NCI-H226 (cell line): ENCODE results near the gene CA5A.
A peak's percentile ranks its signal among the peaks of the same experiment; 100 is the strongest.
"Not testable (repeated sequence)": the region's sequence is repeated elsewhere in the genome, so short reads cannot be mapped to it uniquely, and the experiment has no call there.

ENCODE experiments used
- DNase-seq: peaks from one replicate; pipeline ENCODE4 v3.0.0-alpha.2; 2015

Gene CA5A

GRCh38 chr16:87946596-87947347 is 10.4 kb upstream of the CA5A start:
- no peak for DNase-seq

GRCh38 chr16:87945351-87946042 is 9.2 kb upstream of the CA5A start:
- no peak for DNase-seq

- DNase-seq, result no peak
Measured at GRCh38 chr16:87942680-87943079, 6.4 kb upstream of the CA5A start.

- DNase-seq, result no peak
Measured at GRCh38 chr16:87939562-87940423, 3.5 kb upstream of the CA5A start.

GRCh38 chr16:87938412-87938949 is 2.2 kb upstream of the CA5A start:
- no peak for DNase-seq

GRCh38 chr16:87937231-87937542 is 858 bp upstream of the CA5A start:
- not testable (repeated sequence) for DNase-seq

GRCh38 chr16:87936016-87936374 is 334 bp downstream of the CA5A start:
- DNase-seq, result not testable (repeated sequence)

- not testable (repeated sequence) for DNase-seq
Measured at GRCh38 chr16:87934752-87935425, 1.4 kb downstream of the CA5A start.

- no peak for DNase-seq
Measured at GRCh38 chr16:87933140-87933495, 3.2 kb downstream of the CA5A start.

- DNase-seq, result not testable (repeated sequence)
Measured at GRCh38 chr16:87932475-87933139, 3.7 kb downstream of the CA5A start.

- DNase-seq, result peak; percentile 96
Measured at GRCh38 chr16:87931504-87931903, 4.8 kb downstream of the CA5A start.

- DNase-seq, result no peak
Measured at GRCh38 chr16:87930456-87930855, 5.9 kb downstream of the CA5A start.

- DNase-seq, result no peak
Measured at GRCh38 chr16:87929986-87930385, 6.3 kb downstream of the CA5A start.

GRCh38 chr16:87927195-87927562 is 9.2 kb downstream of the CA5A start:
- DNase-seq, result no peak

GRCh38 chr16:87926246-87927194 is 9.8 kb downstream of the CA5A start:
- DNase-seq, result no peak

GRCh38 chr16:87924811-87925670 is 11.3 kb downstream of the CA5A start:
- no peak for DNase-seq

- no peak for DNase-seq
Measured at GRCh38 chr16:87924041-87924810, 12.1 kb downstream of the CA5A start.

GRCh38 chr16:87922250-87922871 is 14.0 kb downstream of the CA5A start:
- no peak for DNase-seq

- DNase-seq, result no peak
Measured at GRCh38 chr16:87921236-87921773, 15.0 kb downstream of the CA5A start.
